ENCODE results near the gene GPHB5.
A peak's percentile ranks its signal among the peaks of the same experiment; 100 is the strongest.
"Not testable (repeated sequence)": the region's sequence is repeated elsewhere in the genome, so short reads cannot be mapped to it uniquely, and the experiment has no call there.

The GPHB5 gene, protein sequence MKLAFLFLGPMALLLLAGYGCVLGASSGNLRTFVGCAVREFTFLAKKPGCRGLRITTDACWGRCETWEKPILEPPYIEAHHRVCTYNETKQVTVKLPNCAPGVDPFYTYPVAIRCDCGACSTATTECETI

DNA sequence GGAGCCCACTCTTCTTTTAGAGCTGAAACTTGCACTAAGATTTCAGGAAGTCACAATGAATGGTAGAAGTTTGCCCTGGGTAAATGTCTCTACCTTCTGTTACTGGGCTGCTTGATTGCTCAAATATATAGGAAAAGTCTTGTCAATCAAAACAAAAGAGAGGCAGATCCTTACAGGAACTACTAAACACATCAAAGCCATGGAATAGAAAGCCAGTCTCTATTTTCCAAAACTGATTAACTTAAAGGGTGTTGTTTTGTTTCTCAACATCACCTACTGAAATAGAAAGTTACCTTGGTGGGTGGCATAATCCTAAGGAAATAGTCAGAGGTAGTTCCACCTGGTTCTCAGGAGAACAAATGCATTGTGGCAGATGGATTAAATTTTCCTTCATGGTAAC is at the start of gene GPHB5:
TSS of gene GPHB5 (minus strand) at position 101 of the 400 bp plus-strand sequence. CDS start 1,086 bp downstream, outside the sequence.
- DNase-seq (ENCODE audit: low read depth in 3 of 3) = no peak

DNA sequence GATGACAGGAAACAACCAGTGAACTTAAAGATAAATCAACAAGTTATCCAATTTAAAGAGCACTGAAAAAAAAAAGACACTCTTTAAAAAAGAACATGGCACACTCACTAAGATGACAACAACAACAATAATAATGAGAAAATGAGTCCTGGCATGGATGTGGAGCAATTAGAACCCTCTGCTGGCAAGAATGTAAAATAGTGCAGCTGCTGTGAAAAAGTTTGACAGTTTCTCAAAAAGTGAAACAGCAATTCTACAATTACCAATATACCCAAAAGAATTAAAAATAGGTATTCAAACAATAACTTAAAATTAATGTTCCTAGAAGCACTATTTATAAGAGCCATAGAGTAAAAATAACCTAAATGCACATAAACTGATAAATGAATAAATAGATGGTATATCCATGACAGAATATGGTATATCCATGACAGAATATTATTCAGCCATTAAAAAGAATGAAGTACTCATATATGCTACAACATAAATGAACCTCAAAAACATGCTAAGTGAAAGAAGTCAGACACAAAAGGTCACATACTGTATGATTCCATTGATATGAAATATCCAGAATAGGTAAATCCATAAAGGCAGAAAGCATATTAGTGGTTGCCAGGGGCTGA is 49.1 kb upstream of the GPHB5 start:
- DNase-seq (ENCODE audit: low read depth in 3 of 3) = no peak

DNA sequence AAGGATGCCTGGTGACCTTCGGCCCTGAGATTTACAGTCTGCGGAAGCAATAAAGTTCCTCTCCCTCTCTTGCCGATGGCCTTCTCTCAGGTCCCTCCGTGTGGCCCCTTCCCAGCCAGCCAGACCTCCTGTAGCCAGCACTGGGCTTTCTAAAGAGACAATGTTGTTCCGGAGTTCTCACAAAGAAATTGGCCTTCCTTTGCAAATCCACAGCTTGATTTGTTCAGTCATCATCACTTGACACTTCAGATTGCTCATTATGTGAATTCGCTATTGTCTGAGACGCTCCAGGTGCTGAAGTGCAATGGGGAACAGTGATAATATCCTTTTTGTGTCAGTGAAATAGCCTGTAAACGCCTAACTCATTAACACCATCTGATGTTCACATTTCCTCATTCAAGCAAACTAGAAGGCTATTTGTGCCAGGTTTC is 43.7 kb upstream of the GPHB5 start:
- no peak for DNase-seq (ENCODE audit: low read depth in 3 of 3)

DNA sequence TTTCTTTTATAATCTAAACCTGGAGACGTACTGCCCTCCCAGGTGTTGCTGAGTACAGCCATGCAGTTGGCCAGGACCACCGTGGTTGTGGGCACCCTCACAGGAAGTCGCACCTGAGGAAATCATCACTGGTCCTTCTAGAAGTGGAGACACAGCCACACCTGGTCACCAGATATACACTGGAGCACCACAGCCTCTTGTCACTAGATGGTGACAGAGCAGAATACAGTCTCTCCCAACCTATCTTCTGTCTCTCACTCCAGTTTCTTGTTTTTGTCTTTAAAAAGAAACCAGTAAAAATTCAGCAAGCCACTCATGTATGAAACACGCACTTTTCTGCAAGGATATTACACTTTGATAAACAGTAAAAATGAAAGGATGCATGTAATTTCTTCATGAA is 43.1 kb upstream of the GPHB5 start:
- DNase-seq (ENCODE audit: low read depth in 3 of 3) = no peak

DNA sequence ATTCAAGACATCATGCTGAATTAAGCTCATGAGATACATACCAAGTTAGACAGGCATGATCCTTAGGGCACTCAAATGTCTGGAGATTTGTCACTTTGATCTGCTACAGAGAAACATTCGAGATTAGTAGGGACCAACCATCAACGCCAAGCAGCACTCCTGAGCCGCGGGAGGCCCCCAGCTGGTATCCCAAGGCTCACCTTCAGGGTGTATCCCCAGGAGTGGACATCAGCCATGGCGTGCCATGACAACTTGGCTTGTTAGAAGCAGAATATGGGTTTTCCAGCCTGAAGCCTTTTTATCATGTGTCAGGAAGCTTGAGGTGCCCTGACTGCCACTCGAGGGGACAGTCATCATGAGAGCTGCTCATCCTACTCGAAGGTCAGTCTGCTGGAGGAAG is 39.1 kb upstream of the GPHB5 start:
- no peak for DNase-seq (ENCODE audit: low read depth in 3 of 3)

DNA sequence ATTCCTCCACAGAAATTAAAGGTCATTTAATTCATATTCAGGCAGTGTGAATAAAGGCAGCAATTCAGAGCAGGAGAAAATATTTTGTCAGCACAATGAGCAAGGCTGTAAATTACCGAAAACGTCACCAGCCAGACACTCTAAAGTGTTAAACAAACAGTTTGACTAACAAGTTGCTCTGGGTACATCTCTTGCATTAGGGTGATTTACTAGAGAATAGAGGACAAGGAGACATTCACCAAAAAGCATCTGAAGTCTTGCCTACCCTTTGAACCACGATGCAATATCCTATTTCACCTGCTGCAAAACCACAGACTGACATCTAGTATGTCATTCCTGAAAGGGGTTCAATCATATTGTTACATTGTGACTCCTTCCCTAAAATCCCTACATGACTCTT is 27.1 kb upstream of the GPHB5 start:
- DNase-seq (ENCODE audit: low read depth in 3 of 3) = no peak

DNA sequence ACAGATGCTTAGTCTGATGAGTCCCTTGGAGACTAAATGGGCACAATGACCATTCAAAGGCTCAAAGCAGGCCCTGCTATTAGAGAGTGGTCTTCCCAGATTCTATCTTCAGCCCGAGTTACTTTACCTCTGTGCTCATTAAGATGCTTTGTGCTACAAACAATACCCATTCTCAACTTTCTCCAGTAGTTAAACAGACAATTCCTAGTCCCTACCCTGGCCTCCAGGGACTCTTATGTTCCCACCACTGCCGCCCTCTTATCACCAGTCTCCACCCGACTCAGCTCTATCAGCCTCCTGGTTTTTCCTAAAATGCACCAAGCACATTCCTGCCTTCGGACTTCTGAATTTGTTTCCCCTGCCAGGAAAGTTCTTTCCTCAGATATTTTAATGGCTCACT is 25.6 kb upstream of the GPHB5 start:
- DNase-seq (ENCODE audit: low read depth in 3 of 3) = no peak

DNA sequence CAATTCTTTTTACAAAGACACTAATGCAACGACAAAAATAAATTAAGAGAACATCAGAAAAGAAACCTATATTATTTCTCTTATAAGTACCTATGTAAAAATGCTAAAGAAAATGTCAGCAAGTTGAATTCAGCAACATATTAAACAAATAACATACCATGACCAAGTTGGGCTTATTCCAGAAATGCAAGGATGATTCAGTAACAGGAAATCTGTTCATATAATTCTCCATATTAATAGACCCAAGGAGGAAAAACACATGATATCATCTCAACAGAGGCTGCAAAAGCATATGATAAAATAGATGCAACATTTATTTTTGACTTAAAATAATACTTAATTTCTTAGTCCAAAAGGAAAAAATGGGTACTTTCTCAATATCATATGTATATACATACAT is 25.1 kb upstream of the GPHB5 start:
- DNase-seq (ENCODE audit: low read depth in 3 of 3) = no peak

DNA sequence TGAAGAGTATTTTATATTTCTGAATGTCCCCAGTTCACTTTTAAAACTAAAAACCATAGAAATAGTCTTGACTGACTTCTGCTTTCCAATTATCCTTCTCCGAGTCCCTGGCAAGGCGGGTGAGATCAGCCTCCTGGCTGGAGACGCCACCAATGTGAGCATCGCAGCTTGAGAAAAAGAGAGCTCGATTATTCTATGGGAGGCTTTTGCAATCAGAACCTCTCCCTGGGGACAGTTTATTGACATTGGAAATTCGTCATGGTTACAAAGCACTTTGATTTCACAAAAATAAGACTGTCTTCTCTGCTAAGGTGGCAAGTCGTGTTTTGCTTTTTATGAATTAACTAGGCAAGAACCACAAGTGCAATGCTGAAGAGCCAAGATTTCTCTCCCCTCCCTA is 23.6 kb upstream of the GPHB5 start:
- no peak for DNase-seq (ENCODE audit: low read depth in 3 of 3)

DNA sequence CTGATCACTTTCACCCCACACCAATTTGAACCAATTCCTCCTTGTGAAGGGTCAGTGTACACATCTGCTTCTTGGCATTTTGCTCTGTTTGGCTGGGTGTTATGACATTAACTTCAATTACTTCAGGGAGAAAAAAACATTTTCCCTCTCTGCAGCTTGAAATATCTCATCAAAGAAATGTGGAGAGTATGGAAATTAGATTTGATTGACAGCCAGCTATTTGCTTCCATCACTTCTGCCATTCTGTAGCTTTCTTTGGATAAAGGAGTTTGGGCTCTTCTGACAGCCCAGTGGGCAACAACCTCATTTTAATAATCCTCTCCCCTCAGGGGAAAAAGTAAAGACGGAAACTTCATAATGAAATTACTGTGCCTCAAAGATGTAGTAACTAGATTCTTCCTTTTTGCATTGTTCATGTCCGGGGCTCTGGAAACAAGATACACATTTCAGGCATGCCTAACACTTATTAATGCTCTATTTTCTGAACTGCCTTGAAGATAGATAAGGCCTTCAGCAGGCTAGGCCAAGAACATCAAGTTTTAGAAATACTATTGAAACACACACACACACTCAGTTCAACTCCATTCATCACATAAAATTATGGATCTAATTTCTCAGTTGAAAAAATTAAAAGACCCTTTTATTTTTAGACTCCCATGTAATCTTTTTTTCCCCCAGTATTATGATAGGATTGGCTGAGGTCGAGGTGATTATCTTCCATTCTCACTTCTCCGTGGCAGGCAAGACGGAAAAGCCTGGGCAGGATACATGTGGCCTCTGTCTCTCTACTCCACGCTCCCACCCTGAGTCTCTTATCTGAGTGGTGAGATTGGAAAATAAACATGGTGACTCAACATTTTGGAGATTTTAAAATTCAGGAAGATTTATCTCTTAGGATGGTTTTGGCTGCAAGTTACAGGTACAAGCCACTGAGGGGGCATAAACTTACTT is 10.3 kb upstream of the GPHB5 start:
- DNase-seq (ENCODE audit: low read depth in 3 of 3) = no peak

DNA sequence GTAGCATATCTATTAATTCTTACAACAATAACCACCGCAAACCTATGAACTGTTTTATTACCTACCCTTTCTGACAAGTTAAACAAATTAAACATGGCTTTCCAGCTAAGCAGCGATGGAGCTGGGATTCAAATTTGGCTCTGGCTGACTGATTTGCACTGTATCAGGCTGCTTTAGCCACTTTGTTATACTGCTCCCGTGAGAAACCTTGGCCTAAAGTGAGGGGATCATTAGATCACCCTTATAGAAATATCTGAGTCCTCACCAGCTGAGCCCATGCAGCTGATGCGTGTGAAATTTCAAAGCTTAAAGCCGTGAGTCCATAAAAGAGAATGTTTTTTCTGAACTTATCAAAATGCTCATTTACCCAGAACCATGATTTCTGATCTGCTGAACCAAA is 8.1 kb upstream of the GPHB5 start:
- DNase-seq (ENCODE audit: low read depth in 3 of 3) = no peak

DNA sequence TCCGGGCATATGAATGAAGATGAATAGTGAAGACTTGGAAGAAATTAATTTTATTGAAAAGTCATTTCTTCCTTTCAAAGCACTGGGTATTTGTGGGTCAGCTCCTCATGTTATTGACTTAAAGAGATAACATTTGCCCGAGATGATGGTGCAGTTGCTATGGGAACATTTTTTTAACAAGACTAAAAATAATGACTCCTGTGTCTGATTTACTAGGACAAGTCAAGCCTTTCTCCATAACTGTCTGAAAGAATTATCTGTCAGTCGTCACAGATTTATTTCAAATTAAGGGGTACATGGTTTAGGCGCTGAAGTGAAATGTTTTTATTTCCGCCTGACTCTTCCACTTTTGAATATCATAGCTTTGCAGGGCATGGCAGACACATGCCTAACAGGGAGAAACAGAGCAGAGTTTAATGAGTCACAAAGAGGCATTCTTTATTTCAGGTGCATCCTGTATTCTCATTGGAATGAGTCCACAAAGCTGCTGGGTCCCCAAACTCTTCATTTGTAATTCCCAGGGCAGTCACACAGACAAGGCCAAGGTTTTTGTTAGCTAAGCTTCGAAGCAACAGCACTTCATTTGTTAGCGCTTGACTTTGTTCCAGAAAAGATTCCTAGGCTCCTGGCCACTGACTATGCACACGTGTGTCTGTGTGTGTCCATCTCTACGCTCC is 4.3 kb upstream of the GPHB5 start:
- DNase-seq (ENCODE audit: low read depth in 3 of 3) = no peak

DNA sequence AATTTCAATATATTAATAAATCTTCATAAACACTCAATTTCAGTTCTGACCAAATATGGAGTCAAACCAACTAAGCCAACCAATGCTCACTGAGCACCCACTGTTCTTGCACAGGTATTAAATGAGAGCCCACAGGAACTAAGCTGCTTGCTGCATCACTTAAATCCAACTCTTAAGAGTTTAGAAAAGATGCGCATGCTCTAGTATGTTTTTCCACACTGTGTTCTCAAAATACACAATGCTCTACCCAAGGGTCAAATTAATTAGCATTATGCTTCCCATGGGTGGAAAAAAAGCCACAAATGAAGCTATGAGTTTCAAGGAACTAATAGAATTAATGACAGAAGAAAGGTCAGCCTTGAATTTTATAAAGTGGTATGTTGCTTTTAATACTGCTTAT is 3.7 kb upstream of the GPHB5 start:
- DNase-seq (ENCODE audit: low read depth in 3 of 3) = no peak

DNA sequence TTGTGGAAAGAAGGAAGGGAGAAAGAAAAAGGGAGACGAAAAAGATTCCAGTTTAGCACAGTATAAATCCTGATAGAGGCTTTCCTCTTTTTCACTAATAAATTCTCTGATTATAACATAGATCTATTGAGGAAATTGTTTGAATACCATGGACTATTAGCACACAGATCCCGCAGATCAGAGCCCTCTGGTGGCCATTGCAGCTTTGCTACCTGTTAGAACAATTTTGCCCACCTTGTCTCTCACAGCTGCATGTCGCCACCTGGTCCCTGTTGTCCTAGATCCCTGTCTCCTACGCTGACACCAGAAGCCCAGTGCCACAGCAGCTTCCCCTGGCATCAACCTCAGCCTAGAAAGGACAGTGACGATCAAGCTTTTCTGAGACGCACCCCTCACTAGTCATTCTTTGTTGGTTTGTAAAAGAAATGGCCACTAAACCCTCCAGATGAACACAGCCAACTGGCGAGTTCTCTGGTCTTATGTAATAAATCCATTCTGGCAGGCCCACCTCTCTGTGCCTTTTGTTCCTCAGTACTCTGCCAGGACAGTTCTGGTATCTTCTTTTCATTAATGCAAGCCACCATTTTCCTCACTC is 9.9 kb downstream of the GPHB5 start:
- DNase-seq (ENCODE audit: low read depth in 3 of 3) = peak in 1 of 3 experiments; percentile 1

DNA sequence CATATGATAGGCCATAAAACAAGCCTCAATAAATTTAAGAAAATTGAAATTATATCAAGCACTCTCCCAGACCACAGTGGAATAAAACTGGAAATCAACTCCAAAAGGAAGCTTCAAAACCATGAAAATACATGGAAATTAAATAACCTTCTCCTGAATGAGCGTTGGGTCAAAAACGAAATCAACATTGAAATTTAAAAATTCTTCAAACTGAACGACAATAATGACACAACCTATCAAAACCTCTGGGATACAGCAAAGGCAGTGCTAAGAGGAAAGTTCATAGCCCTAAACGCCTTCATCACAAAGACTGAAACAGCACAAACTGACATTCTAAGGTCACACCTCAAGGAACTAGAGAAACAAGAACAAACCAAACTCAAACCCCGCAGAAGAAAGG is 14.3 kb downstream of the GPHB5 start:
- not testable (repeated sequence) for DNase-seq (ENCODE audit: low read depth in 3 of 3)

DNA sequence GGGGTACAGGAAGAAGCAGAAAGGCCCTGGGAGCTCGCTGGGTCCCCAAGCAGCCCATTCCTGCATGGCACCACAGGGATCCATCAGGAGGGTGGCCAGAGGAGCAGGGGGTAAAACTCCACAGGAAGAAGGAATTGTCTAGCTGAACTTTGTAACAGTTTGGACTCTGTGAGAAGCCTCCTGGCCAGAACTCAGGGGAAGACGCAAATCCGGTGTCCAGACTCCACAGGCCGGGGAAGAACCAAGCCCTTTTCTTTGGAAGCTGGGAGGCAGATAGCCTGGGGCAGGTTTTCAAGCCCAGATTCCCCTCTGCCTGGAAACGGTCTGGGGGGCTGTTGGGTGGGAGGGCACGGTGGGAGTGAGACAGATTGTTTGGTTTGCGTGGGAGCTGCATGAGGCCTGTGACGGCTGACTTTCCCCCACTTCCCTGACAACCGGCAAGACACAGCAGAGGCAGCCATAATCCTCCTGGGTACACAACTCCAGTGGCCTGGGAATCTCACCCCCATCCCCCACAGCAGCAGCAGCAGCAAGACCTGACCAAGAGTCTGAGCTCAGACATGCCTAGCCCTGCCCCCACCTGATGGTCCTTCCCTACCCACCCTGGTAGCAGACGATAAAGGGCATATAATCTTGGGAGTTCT is 16.7 kb downstream of the GPHB5 start:
- no peak for DNase-seq (ENCODE audit: low read depth in 3 of 3)

DNA sequence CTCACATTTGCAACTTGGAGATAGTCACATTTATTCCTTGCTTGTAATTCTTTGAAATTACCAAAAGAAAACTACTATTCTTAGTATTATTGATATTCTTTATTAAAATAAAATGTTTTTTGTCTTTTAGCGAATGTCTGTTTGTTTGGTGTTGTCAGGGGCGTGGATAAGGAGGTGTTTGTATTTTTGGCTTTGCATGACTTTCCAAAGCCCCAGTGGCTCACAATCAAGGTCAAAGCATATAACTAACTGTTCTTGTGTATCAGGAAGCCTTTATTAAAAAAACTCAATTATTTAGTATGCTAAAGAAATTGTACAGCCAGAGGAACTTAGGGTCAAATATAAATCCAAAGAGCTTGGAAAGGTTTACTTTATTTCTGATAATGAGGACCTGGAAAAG is 17.9 kb downstream of the GPHB5 start:
- DNase-seq (ENCODE audit: low read depth in 3 of 3) = no peak

DNA sequence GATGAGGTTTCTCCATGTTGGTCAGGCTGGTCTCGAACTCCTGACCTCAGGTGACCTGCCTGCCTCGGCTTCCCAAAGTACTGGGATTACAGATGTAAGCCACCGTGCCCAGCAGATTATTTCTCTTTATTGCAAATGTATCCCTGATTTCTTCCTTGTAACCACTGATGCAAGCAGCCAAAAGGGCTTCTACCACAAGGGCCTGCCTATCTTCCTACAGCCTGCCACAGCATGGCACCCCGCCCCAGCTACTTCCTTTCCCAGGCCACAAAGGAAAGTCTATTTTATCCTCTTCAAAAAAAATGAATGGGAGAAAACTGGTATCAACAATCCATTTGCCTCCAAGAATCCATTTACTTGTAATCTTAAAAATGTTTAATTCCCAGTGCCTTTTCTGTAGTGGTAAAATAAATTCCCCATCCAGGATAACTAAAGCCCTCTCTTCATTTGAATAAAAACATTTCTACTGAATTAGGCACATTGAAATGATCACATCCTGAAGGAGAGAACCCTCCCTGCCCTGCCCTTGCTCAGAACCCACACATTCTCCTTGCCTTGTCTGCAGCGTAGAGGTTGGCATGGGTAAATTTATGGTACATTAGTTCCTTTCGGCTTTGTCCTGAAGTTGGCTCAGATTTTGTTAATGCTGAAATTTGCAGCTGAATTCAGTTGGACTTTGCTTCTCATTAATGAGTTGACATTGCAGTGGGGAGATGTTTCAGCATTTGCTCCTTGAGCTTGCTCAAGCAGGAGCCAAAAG is 19.2 kb downstream of the GPHB5 start:
- no peak for DNase-seq (ENCODE audit: low read depth in 3 of 3)

DNA sequence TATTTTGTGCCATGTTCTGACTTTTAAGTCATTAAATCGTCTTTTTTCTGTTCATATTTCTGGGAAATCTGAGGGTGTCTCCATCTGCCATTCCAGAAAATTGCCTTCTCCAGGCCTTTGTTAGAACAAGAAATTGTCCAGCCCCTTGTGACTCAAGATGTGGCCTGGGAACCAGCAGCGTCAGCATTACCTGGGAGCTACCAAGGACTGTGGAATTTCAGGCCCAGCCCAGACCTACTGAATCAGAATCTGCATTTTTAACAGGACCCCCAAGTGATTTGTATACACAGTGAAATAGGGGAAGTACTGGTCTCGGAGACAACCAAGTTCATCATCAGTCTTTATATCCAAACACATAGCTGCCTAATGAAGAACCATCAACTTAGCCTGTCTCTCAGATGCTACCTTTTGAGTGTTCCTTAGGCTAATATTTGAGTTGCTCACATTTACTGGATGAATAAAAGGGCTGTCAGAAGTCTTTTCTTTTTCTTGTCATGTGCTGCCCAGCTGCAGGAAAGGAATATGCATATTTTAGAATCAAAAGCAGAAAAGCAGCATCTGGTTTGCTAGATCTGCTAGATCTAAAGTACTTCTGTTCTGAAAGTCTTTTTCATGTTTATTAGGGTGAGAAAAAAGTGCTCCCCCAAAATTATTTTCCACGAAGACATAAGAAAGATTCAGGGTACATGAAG is 21.2 kb downstream of the GPHB5 start:
- no peak for DNase-seq (ENCODE audit: low read depth in 3 of 3)

DNA sequence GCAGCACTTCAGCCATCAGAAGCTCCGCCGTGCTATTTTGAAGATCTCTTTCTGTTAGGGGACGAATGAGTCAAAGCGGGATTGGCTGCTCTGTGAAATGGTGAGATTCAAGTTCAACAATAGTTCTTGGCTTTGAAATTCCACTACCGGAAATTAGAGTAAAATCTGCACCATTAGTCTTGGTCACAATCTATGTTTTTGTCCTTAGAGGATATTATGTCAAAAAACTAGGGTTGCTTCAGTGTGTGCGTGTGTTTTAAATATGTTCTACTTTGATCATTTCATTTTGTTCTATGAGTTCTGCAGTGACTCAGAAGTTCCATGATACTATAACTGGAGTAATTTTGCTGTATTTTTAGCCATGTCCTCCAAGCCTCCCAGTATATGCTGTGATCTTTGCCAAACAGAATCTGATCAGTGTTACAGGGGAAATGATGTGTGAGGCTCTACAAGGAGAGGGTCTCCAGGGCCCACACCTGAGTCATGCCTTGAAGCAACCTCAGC is 22.6 kb downstream of the GPHB5 start:
- DNase-seq (ENCODE audit: low read depth in 3 of 3) = no peak

Data from stimulated activated CD4-positive, alpha-beta T cell treated with anti-CD3 and anti-CD28 coated beads, TNF-alpha, amount 100 ng/mL, for 24 hours (primary cell).